GM12874 (cell line): Measurements from ENCODE around the gene XPO1.

Experiments
- CTCF ChIP-seq: IDR thresholded peaks from 2 replicates; pipeline ENCODE4 v1.5.1; 2011; ENCODE audit warnings: low read depth, mild to moderate bottlenecking, control low read depth, low read length, moderate library complexity; ENCODE audit not compliant: insufficient read depth

Gene XPO1

GRCh38 chr2:61456070-61456745 lies 81.9 kb downstream of the XPO1 start:
- no peak for TF ChIP-seq CTCF

- TF ChIP-seq CTCF, result no peak
These were observed 83.8 kb downstream of the XPO1 start for GRCh38 chr2:61454383-61454782.

GRCh38 chr2:61452392-61452791 lies 85.8 kb downstream of the XPO1 start:
- no peak for TF ChIP-seq CTCF

GRCh38 chr2:61451178-61451577 lies 87.0 kb downstream of the XPO1 start:
- no peak for TF ChIP-seq CTCF

GRCh38 chr2:61450144-61450543 lies 88.0 kb downstream of the XPO1 start:
- TF ChIP-seq CTCF, result no peak

- TF ChIP-seq CTCF, result no peak
These were observed 89.9 kb downstream of the XPO1 start for GRCh38 chr2:61448229-61448628.

GRCh38 chr2:61443342-61444041 lies 94.7 kb downstream of the XPO1 start:
- no peak for TF ChIP-seq CTCF
